ENCODE measurements around the gene EIF3M. TPM values are rescaled to one million over a fixed set of nuclear protein-coding genes. Genes with fewer than 3 reads are reported as not detected.

EIF3M gene
- total RNA-seq (2022) (372 and 388 TPM in 2 replicates), Bru-seq, nascent RNA (percentile 98 among the genes with signal in this experiment), BruChase-seq, experiment 1, labeled RNA remaining after a 2-hour chase (percentile 95 among the genes with signal in this experiment), BruChase-seq, experiment 2, labeled RNA remaining after a 6-hour chase (percentile 97 among the genes with signal in this experiment)
- long read RNA-seq, full-length matches to known transcripts: 621 of 711 reads
- long read RNA-seq, partial matches to known transcripts: 21 of 711 reads
- long read RNA-seq, other reads (novel, unspliced or antisense): 69 of 711 reads

DNA sequence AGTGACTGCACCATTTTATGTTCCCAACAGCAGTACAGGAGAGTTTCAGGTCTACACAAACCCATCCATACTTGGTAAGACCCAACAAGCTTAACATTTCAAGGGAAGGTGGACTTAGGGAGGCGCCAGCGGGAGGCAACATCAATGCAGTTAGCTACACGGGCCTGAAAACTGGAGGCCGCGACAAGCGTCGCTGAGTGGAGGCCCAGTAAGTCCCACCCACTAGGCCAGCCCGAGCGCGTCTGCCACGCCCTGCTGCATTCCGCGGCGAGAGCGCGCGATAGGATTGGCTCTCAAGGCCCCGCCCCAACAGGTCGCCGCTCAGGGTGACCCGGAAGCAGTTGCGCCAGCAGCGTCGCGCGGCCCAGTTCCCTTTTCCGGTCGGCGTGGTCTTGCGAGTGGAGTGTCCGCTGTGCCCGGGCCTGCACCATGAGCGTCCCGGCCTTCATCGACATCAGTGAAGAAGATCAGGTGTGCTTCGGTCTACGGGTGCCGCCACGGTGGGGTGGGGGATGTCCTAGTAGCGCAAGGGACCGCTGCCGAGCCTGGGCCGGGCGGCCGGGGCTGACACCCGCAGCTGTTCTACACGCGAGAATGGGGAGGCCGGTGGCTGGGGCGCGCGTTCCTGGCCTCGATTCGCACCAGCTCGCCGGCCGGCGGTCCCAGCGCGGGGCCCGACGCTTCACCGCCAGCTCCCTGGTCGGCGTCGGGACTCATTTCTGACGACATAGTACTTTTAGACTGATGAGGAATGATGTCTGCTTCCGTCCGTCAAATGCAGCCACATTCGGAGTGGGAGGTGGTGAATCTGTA, at the start of gene EIF3M:
EIF3M (plus strand) TSS at position 373 of the 813 bp plus-strand sequence; CDS start at position 430, 57 bp downstream.
- ChIA-PET POLR2A (interaction anchor here (0.6 to 1.1 kb wide), 3 partner anchors 9 to 309 kb away, joined by 3 to 4 read pairs (median 3); partner anchors contain the start of gene QSER1), CTCF (interaction anchor here (0.6 to 1.4 kb wide), 2 partner anchors 94 to 263 kb away, joined by 3 to 4 read pairs; no protein-coding TSS in a partner anchor)
- H3K9me3 ChIP-seq: no peaks in the 10 kb centered on the region
- TF ChIP-seq, protein P1, sequence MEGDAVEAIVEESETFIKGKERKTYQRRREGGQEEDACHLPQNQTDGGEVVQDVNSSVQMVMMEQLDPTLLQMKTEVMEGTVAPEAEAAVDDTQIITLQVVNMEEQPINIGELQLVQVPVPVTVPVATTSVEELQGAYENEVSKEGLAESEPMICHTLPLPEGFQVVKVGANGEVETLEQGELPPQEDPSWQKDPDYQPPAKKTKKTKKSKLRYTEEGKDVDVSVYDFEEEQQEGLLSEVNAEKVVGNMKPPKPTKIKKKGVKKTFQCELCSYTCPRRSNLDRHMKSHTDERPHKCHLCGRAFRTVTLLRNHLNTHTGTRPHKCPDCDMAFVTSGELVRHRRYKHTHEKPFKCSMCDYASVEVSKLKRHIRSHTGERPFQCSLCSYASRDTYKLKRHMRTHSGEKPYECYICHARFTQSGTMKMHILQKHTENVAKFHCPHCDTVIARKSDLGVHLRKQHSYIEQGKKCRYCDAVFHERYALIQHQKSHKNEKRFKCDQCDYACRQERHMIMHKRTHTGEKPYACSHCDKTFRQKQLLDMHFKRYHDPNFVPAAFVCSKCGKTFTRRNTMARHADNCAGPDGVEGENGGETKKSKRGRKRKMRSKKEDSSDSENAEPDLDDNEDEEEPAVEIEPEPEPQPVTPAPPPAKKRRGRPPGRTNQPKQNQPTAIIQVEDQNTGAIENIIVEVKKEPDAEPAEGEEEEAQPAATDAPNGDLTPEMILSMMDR (IDR thresholded peaks at IDR 0.05; ENCODE audit: insufficient read depth in 1 of 2, low read depth in 1 of 2, low read length in 1 of 2, severe bottlenecking in 1 of 2, unreplicated experiment in 1 of 2): no peak
- peak within 1 kb of the TSS; percentile 83 for H3K4me3 Mint-ChIP-seq (ENCODE audit: unreplicated experiment)
- H3K4me1 ChIP-seq: peaks cover 23% of the 10 kb centered on the region
- no peaks in the 10 kb centered on the region for H3K27me3 ChIP-seq (replicated peaks; ENCODE audit: control insufficient read depth, insufficient read depth, low read length)
- H3K36me3 ChIP-seq (ENCODE audit: control insufficient read depth, insufficient read depth, low read length): no peaks in the 10 kb centered on the region
- H3K36me3 Mint-ChIP-seq (ENCODE audit: insufficient read depth, unreplicated experiment): peaks cover 39% of the 10 kb centered on the region
- no TSS peak for BruUV-seq (replicated peaks)
- H3K9me3 Mint-ChIP-seq (ENCODE audit: unreplicated experiment): no peaks in the 10 kb centered on the region
- H3K4me3 ChIP-seq (ENCODE audit: low read depth, low read length): peak within 1 kb of the TSS; percentile 95
- intact Hi-C loops (cut with micrococcal nuclease; ENCODE audit: unreplicated experiment): loop anchor here (10.0 kb wide), 2 partner anchors 211 to 769 kb away; partner anchors contain the start of genes CCDC73 and PAX6
- no peaks in the 10 kb centered on the region for H3K27me3 Mint-ChIP-seq (ENCODE audit: insufficient read depth, unreplicated experiment)
- DNase-seq: peak; percentile 97 to 98
- H3K4me1 Mint-ChIP-seq (ENCODE audit: low read depth, unreplicated experiment): peaks cover 14% of the 10 kb centered on the region
- peak within 1 kb of the TSS; percentile 93 for H3K27ac Mint-ChIP-seq (ENCODE audit: unreplicated experiment)

DNA sequence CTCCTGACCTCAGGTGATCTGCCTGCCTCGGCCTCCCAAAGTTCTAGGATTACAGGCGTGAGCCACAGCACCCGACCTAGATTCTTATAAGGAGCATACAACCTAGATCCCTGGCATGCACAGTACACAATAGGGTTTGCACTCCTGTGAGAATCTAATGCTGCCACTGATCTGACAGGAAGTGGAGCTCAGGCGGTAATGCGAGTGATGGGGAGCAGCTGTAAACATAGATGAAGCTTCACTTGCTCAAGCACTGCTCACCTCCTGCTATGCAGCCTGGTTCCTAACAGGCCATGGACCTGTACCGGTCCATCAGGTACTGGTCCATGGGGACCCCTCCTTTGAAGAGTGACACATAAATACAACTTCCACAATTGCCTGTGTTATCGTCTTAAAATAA, 44.8 kb upstream of the EIF3M start:
- POLR2A ChIA-PET: no interaction called here
- TF ChIP-seq, protein P1 (IDR thresholded peaks at IDR 0.05; ENCODE audit: insufficient read depth in 1 of 2, low read depth in 1 of 2, low read length in 1 of 2, severe bottlenecking in 1 of 2, unreplicated experiment in 1 of 2): no peak
- CTCF ChIA-PET: no interaction called here

DNA sequence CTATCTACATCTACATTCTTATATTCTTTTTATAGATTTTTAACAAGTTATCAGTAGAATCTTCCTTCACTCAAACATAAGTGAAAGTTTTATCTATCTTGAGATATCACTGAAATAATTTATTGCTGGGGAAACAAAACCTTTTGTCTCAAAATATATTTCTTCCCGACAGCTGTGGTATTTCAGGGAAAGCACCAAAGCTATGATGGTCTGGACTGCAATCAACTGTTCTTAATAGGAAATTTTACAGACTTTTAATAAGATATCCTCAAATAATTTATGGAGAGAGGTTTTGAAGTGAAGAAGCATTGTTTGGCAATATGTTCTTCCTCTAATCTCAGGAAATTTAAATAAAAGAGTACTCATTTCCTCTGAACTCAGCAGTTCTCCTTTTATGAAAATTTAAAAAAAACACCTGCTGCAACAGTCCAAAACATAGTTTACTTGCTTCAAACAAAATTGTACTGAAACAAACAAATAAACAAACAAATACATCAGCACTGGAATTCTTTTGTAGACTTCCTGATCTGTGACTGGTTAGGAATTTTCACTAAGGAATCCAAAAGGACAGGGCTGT, 33.9 kb upstream of the EIF3M start:
- H3K9me3 ChIP-seq: no peaks in the 10 kb centered on the region
- no peak for DNase-seq
- Mint-ChIP-seq H3K36me3 (ENCODE audit: insufficient read depth, unreplicated experiment) (no peaks in the 10 kb centered on the region), H3K27me3 (ENCODE audit: insufficient read depth, unreplicated experiment) (no peaks in the 10 kb centered on the region), H3K27ac (ENCODE audit: unreplicated experiment) (no peak overlapping the region), H3K4me1 (ENCODE audit: low read depth, unreplicated experiment) (no peaks in the 10 kb centered on the region), H3K9me3 (ENCODE audit: unreplicated experiment) (no peaks in the 10 kb centered on the region), H3K4me3 (ENCODE audit: unreplicated experiment) (no peak overlapping the region)
- no peaks in the 10 kb centered on the region for H3K4me1 ChIP-seq
- TF ChIP-seq, protein P1 (IDR thresholded peaks at IDR 0.05; ENCODE audit: insufficient read depth in 1 of 2, low read depth in 1 of 2, low read length in 1 of 2, severe bottlenecking in 1 of 2, unreplicated experiment in 1 of 2): no peak
- no peaks in the 10 kb centered on the region for H3K36me3 ChIP-seq (ENCODE audit: control insufficient read depth, insufficient read depth, low read length)
- intact Hi-C loops (cut with micrococcal nuclease; ENCODE audit: unreplicated experiment): no loop called here
- ChIA-PET CTCF (interaction anchor here (0.6 kb wide), 1 partner anchor 84 kb away, joined by 6 read pairs; no protein-coding TSS in a partner anchor), POLR2A (no interaction called here)
- H3K27me3 ChIP-seq (replicated peaks; ENCODE audit: control insufficient read depth, insufficient read depth, low read length): no peaks in the 10 kb centered on the region
- no TSS peak for BruUV-seq (replicated peaks)
- H3K4me3 ChIP-seq (ENCODE audit: low read depth, low read length): no peak overlapping the region

More for the DNA sequence above, 44.8 kb upstream of the EIF3M start:
- DNase-seq: no peak
- Histone ChIP-seq H3K9me3 (no peaks in the 10 kb centered on the region), H3K27me3 (replicated peaks; ENCODE audit: control insufficient read depth, insufficient read depth, low read length) (no peaks in the 10 kb centered on the region), H3K4me3 (ENCODE audit: low read depth, low read length) (no peak overlapping the region), H3K36me3 (ENCODE audit: control insufficient read depth, insufficient read depth, low read length) (no peaks in the 10 kb centered on the region), H3K4me1 (no peaks in the 10 kb centered on the region)
- intact Hi-C loops (cut with micrococcal nuclease; ENCODE audit: unreplicated experiment): no loop called here
- Mint-ChIP-seq H3K4me3 (ENCODE audit: unreplicated experiment) (no peak overlapping the region), H3K9me3 (ENCODE audit: unreplicated experiment) (no peaks in the 10 kb centered on the region), H3K36me3 (ENCODE audit: insufficient read depth, unreplicated experiment) (no peaks in the 10 kb centered on the region), H3K27me3 (ENCODE audit: insufficient read depth, unreplicated experiment) (peaks cover 2% of the 10 kb centered on the region), H3K4me1 (ENCODE audit: low read depth, unreplicated experiment) (no peaks in the 10 kb centered on the region), H3K27ac (ENCODE audit: unreplicated experiment) (no peak overlapping the region)
- BruUV-seq (replicated peaks): no TSS peak

Measured in Caco-2 (cell line).